ENCODE measurements around the gene SASH1.
A peak's percentile ranks its signal among the peaks of the same experiment; 100 is the strongest.

SASH1 gene

GRCh38 chr6:148316308-148316707 lies 26.3 kb upstream of the SASH1 start:
- no peak for DNase-seq (ENCODE audit: low read depth)
- TF ChIP-seq, protein P1, sequence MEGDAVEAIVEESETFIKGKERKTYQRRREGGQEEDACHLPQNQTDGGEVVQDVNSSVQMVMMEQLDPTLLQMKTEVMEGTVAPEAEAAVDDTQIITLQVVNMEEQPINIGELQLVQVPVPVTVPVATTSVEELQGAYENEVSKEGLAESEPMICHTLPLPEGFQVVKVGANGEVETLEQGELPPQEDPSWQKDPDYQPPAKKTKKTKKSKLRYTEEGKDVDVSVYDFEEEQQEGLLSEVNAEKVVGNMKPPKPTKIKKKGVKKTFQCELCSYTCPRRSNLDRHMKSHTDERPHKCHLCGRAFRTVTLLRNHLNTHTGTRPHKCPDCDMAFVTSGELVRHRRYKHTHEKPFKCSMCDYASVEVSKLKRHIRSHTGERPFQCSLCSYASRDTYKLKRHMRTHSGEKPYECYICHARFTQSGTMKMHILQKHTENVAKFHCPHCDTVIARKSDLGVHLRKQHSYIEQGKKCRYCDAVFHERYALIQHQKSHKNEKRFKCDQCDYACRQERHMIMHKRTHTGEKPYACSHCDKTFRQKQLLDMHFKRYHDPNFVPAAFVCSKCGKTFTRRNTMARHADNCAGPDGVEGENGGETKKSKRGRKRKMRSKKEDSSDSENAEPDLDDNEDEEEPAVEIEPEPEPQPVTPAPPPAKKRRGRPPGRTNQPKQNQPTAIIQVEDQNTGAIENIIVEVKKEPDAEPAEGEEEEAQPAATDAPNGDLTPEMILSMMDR (IDR thresholded peaks at IDR 0.05; ENCODE audit: insufficient read depth, low read depth, low read length, missing control alignments) = no peak
- no peak overlapping the region for H3K4me3 ChIP-seq (ENCODE audit: low read length)

- TF ChIP-seq, protein P1 (IDR thresholded peaks at IDR 0.05; ENCODE audit: insufficient read depth, low read depth, low read length, missing control alignments) = no peak
- no peak overlapping the region for H3K4me3 ChIP-seq (ENCODE audit: low read length)
- no peak for DNase-seq (ENCODE audit: low read depth)
Measured at GRCh38 chr6:148317051-148317450, 25.6 kb upstream of the SASH1 start.

DNA sequence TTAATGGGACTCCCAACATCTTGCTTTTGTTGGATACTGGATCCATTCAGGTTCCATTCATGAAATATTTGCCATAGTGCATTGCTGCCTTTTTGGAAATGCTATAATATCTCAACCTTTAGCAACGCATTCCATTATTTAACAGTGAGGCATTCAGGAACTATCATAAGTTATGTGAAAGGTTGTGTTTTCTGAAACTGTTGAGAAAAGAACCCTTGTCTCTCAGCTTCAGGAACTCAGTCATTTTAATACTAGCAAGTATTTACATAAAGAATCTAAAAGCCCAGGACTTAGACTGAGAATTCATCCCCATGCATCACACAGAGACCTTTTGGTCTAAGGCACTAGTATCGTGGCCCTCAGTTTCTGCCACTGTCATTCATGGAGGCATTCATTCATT lies 24.9 kb upstream of the SASH1 start:
- TF ChIP-seq, protein P1 (IDR thresholded peaks at IDR 0.05; ENCODE audit: insufficient read depth, low read depth, low read length, missing control alignments) = no peak
- no peak overlapping the region for H3K4me3 ChIP-seq (ENCODE audit: low read length)
- DNase-seq (ENCODE audit: low read depth) = peak; percentile 42

DNA sequence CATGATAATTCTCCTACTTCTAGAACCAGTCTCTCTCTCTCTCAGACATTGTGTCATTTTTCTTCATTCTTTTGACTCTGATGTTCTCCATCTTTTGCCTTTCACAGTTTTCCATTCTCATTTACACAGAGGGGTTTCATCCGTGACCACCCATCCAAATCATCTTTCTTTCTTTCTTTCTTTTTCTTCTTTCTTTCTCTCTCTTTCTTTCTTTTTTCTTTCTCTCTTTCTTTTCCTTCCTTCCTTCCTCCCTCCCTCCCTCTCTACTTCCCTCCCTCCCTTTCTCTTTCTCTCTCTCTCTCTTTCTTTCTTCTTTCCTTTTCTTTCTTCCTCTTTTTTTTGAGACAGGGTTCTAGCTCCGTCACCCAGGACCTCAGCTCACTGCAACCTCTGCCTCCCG lies 19.9 kb upstream of the SASH1 start:
- TF ChIP-seq, protein P1 (IDR thresholded peaks at IDR 0.05; ENCODE audit: insufficient read depth, low read depth, low read length, missing control alignments) = no peak
- no peak overlapping the region for H3K4me3 ChIP-seq (ENCODE audit: low read length)
- DNase-seq (ENCODE audit: low read depth) = no peak

DNA sequence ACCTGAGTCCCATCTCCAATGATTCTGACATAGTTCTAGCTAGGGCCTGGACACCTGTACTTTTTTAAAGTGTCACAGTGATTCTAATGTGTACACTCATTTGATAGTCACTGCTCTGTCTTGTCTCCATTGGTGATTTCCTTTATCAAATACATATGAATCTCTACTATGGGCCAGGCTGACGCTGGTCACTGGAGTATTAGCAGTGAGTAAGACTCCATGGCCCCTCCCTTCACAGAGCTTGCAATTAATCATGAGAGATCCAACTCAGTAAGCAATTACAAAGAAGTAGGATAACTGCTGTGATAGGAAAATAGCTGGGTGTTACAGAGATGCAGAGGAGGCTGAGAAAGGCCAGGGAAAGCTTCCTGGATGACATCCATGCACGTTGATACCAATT lies 19.3 kb upstream of the SASH1 start:
- TF ChIP-seq, protein P1 (IDR thresholded peaks at IDR 0.05; ENCODE audit: insufficient read depth, low read depth, low read length, missing control alignments) = no peak
- no peak overlapping the region for H3K4me3 ChIP-seq (ENCODE audit: low read length)
- DNase-seq (ENCODE audit: low read depth) = peak; percentile 31

DNA sequence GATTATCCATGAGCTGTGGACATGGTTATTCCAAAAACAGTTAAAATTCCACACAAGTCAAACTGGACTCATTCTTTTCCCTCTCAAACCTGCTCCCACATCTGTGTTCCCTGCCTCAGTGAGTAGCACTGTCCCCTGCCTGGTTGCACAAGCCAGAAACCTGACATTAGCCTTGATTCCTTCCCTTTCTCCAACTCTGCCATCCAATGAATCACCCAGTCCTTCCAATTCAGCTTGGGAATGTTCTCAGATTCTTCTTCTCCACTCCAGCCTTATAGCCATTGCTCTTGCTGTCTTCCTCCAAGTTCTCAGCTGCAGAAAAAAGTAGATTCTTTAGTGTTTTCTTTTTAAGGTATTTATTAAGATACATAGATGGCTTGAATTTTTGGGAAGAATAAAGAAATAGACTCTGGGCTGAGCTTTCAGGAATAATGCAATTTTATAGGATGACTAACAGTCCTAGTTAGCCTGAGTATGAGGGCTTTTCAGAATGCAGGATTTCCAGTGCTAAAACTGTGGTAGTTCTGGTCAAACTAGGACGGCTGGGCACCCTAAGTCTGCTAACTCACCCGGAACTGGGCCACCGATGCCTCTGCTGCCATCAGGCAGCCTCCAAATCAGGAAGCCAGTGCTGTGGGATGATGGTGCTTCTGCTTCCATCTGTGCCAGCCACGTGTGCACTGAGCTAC lies 18.2 kb upstream of the SASH1 start:
- H3K4me3 ChIP-seq (ENCODE audit: low read length) = no peak overlapping the region
- TF ChIP-seq, protein P1 (IDR thresholded peaks at IDR 0.05; ENCODE audit: insufficient read depth, low read depth, low read length, missing control alignments) = no peak
- DNase-seq (ENCODE audit: low read depth) = peak; percentile 13
